CD4-positive, CD25-positive, alpha-beta regulatory T cell (primary cell): ENCODE data around the gene SH3BP2. TPM values are rescaled to one million over a fixed set of nuclear protein-coding genes. Genes with fewer than 3 reads are reported as not detected.

Experiments used
- polyA plus RNA-seq, 4 donors: library from polyadenylated mRNA; unstranded; fragments of 300-500 nt; fragmentation: Illumina TruSeq; gene quantifications; one replicate each; pipeline ENCODE4 v1.2.3, GENCODE V29; 2021
- total RNA-seq: library from RNA; stranded (reverse); gene quantifications from one replicate; pipeline ENCODE4 v1.2.3, GENCODE V29; 2022

The SH3BP2 gene
- total and polyA plus RNA-seq, 5 donors from 2014 or later: 7.6 to 61.7 (median 8.5) TPM

Other genes starting within 250 kb of the SH3BP2 start
- 87.7 TPM for gene TNIP2, start 36.7 kb upstream of the SH3BP2 start, total RNA-seq
- 10 to 100 TPM; 43.9 to 53.3 (median 50.9) TPM for gene TNIP2, start 36.7 kb upstream of the SH3BP2 start, polyA plus RNA-seq
- 242 TPM for gene ADD1, start 50.8 kb downstream of the SH3BP2 start, total RNA-seq
- gene ADD1, start 50.8 kb downstream of the SH3BP2 start, polyA plus RNA-seq: 100 to 1,000 TPM; 142 to 151 (median 145) TPM
- 25.8 TPM for gene NOP14, start 170.3 kb downstream of the SH3BP2 start, total RNA-seq
- 10 to 100 TPM in 2 of 4 donors, 1 to 10 TPM in 2; 7.6 to 15.0 (median 9.7) TPM for gene NOP14, start 170.3 kb downstream of the SH3BP2 start, polyA plus RNA-seq
- gene GRK4, start 170.5 kb downstream of the SH3BP2 start, total RNA-seq: 2.8 TPM
- gene GRK4, start 170.5 kb downstream of the SH3BP2 start, polyA plus RNA-seq: 1 to 10 TPM in 2 of 4 donors, under 1 TPM in 2; 0.64 to 1.3 (median 1.0) TPM